ENCODE data around the gene CASK.

- TF ChIP-seq CTCF (IDR thresholded peaks at IDR 0.05 in 8 of 11, conservative IDR thresholded peaks at IDR 0.05 in 3 of 11), result no peak
- TF ChIP-seq POLR2AphosphoS5 (IDR thresholded peaks at IDR 0.05), result no peak
Observed at GRCh38 chrX:41499984-41500383, 423.4 kb downstream of the CASK start.
